Hematopoietic multipotent progenitor cell treated with erythropoietin and hydrocortisone succinate and interleukin-3 and kit ligand, for 15 days (in vitro differentiated cells): ENCODE measurements around the gene PDE7B.

Experiments
- DNase-seq: peaks from one replicate; pipeline ENCODE4 v3.0.0-alpha.2; 2015; ENCODE audit warnings: low spot score

The PDE7B gene

DNA sequence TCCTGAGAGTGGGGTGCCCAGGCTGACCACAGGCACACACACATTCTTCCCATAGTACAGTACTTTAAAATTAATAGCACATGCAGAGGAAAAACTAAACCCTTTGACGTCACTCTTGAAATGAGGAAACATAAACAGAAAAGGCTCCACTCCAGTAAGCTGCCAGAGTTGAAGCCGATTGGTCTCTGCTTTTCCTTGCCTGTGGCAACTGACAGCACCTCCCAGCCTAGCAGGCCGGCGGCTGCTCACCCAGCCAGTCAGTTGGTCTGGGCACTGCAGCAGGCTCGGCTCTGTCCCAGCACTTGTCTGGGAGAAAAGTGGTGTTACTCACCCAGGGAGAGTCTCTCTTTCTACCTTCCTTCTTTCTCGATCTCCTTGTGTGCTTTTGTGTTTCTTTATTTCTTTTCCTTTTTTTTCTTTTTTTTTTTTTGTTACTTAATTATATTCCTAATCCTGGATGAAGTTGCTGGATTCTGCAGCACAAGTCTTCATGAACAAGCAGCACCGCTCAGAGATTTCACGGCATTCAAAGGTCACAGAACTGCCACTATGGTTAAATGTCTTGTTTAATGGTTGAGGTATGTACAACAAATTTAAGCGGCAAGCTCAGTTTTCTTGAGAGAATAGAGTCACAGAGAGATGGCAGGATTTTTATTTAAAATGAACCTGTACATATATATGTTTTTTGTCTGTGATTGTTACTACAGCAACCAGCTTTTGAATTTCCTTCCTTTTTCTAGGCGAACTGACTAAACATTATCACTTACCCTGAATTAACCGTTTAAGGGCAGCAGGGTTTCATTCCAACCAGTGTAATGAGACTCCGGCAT, at the start of gene PDE7B:
PDE7B (plus strand) TSS at position 260 of the 830 bp plus-strand sequence.
- DNase-seq, result no peak

GRCh38 chr6:135801755-135802465, 49.6 kb upstream of the PDE7B start:
- no peak for DNase-seq

DNA sequence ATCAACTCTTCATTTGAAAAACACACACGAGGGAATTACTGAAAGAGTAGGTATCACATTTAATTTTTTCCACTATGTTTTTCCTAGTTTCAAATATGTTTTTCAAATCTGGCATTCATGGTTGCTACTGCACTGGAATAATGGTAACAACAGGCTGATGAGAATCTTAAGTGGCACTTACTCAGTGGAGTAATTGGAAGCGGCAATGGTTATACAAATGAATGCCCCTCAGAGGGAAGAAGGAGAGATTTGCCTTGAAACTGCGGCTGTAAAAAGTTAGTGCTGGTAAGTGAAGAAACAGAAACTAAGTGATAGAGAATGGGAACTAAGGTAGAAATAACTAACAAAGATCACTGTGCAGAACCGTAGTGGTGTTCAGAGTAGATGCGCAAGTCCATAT, 41.0 kb upstream of the PDE7B start:
- DNase-seq, result no peak

- DNase-seq, result no peak
Measured at GRCh38 chr6:135811170-135811569, 40.3 kb upstream of the PDE7B start.

DNA sequence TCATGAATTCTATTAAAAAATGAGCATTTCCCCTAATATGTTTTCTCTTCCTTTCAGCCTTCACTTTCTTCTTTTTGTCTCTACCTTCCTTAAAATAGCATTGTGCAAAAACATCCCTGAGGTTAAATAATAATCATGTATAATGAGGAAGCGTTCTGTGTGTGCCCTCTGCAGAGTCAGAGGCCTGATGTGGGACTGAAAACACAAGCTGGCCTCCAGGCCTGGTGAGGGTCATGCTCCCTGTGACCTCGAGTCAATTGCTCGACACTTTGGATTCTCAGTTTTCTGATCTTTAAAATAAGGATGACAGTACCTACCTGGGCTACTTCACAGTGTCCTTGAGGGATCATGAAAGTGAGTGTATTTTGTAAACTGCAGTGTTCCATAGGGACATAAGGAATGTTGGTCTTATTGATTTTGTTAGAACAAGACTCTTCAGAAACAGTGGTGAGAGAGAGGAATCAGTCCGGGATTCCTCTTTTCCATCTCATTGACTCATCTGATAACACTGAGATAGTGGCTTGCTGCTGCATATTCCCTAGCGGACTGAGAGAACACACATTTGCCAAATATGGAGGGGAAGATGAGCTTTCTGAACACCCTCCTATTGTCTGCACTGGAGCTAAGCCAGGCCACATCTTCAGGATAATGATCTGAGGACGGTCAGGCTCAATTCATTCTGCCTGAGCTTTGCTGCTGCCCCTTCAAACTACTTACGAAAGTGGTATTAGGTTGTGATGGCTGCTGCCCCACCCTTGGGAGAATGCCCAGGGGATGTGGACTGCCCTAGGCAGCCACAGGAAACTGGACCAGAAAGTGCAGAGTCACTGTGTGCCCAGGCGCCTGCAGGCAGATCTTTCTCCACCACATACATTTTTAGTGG, 39.6 kb upstream of the PDE7B start:
- DNase-seq, result no peak

DNA sequence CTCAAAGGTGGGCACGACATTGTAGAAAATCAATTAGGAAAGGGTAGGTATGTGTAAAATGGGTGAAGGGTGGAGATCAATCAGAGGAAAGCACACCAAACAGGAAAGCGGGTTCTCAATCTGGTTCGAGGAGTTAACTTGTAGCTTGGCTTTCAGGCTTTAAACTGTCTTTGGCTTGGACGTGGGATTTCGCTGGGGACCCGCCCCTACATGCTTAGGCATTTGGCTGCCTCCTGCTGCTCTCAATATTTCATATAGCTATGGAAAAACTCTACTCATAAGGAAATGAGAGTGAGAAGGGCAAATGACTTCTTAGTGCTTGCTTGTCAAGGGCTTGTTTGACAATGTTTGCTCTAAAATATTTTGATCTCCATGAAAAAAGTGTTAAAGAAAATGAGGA, 38.1 kb upstream of the PDE7B start:
- DNase-seq, result no peak

GRCh38 chr6:135814043-135814442, 37.5 kb upstream of the PDE7B start:
- DNase-seq, result no peak

- no peak for DNase-seq
Measured at GRCh38 chr6:135815216-135815615, 36.3 kb upstream of the PDE7B start.

DNA sequence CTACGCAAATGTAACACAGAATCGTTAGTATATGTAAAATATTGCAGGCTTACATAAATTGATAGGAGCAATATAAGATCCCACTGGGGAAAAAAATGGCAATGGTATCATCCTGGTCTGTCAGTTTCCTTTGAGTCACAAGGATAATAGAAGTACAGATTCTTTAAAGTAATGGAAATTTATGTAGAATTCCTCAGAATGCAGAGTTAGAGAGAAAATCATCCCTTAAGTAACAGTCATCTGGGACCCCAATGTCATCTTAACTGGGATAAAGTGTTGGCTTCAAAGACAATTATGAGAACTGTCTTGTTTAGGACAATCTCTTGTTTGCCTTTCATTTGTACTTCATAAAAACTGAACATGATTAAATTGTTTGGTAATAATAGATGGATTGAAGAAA, 34.5 kb upstream of the PDE7B start:
- DNase-seq, result no peak

DNA sequence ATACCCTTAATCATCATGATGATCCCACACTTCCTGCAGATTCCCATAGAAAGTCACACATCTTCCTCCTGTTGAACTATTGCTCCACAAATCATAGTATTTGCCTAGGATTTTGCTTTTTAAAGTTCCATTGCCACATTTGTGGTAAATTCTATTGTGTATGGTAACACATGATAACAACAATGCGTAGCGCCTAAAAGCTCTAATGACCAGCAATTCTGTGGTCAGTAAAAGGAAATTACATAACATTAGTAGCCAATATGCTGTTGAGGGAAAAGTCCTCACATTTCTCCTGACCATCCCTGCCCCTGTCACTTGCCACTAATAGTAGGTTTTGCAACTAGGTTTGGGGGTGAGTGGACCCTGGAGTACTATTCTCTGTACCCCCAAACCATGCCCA, 31.8 kb upstream of the PDE7B start:
- DNase-seq, result no peak

- no peak for DNase-seq
Measured at GRCh38 chr6:135820340-135820739, 31.2 kb upstream of the PDE7B start.

DNA sequence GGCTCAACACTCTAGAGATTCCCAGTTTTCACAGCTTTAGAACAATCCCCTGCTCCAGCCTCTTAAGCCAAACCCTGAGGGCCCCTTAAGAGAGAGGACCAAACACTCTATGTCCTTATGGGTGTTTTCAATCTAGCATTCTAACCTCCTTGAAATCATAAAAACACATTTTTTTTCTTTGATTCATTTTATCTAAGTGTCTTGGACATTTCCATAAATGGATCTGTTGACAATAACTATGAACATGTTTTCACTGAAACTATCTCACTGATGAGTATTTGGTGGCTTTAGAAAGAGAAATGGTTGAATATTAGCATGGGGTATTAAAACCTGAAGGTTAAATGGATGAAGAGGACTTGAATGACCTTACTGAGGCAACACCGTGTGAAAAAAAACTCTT, 27.6 kb upstream of the PDE7B start:
- DNase-seq, result no peak

DNA sequence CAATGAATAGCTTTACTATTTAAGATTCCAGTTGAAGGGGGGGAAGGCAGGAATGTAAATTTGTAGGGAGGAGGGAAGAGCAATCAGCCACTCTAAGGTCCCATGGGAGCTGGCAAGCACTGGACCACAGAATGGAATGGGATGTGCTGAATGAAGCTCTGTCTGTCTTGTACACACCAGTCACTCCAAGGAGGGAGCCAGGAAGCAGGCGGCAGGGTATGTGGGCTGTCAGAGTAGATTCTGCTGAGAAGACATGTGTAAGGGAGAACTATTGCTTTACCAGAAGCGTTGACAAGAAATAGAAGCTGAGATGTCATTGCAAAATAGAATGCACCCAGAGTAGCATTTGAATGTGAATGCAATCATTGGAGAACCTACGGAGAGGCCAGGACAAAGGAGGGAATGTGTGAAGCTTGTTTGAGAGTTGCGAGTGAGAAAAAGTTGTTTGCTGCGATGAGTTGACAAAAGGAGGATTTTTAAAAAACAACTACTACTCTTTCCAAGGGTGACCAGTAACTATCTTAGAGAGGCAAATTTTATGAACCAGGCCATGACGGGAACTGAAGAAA, 25.2 kb upstream of the PDE7B start:
- no peak for DNase-seq

- DNase-seq, result no peak
Measured at GRCh38 chr6:135828021-135828420, 23.5 kb upstream of the PDE7B start.

GRCh38 chr6:135830452-135830881, 21.0 kb upstream of the PDE7B start:
- no peak for DNase-seq

DNA sequence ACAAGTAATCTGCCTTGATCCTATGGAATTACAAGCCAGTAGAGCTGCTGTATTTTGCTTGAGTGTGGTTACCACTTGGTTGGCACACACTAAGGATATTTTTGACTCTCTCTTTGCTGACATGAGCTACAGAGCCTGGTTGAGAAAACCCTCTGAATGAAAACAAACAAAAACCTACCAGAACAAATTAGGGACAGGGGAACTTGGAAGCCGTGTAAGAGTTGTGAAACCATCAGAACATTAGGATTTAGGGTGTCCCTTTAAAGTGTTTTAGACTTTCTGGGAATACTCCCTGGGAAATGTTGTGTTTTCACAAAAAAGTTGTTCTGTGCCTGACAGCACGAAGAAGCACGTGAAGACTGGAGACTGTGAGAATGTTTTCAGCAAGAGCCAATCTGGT, 20.5 kb upstream of the PDE7B start:
- DNase-seq, result no peak

DNA sequence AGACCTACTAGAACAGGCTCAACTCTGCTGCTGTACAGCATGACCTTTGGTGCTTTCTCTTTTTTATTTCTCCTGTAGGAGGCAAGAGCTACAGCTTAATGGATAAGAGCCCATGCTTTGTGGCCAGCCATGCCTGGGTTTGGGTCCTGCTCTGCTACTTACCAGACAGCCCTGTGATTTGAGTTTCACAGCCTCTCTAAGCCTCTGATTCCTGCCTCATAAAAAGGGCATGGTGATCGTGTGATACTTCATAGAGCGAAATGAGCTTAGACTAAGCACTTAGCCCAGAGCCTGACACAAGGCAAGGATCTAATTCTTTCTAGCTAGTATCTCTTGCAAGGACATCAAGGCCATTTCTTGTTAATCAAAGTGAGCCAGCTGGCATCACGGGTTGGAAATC, 19.3 kb upstream of the PDE7B start:
- DNase-seq, result no peak

DNA sequence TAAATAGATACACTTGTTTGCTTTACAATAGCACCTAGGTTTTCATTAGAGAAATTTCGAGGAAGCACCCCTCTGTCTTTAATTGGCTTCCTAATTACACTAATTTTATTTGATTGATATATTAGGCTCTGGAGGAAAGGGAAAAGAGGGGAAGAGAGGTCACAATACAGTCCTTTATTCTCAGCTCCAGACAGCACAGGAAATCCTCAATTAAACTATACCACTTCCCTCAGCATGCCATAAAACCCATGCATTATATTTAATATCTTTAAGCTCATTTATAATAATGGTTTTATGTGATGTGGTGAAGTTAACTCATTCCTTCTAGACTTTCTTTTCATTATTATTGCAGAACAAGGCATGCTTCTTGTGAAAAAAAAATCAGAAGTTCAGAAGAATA, 17.7 kb upstream of the PDE7B start:
- DNase-seq, result no peak

- DNase-seq, result no peak
Measured at GRCh38 chr6:135837735-135838449, 13.6 kb upstream of the PDE7B start.

GRCh38 chr6:135839121-135839520, 12.4 kb upstream of the PDE7B start:
- no peak for DNase-seq

DNA sequence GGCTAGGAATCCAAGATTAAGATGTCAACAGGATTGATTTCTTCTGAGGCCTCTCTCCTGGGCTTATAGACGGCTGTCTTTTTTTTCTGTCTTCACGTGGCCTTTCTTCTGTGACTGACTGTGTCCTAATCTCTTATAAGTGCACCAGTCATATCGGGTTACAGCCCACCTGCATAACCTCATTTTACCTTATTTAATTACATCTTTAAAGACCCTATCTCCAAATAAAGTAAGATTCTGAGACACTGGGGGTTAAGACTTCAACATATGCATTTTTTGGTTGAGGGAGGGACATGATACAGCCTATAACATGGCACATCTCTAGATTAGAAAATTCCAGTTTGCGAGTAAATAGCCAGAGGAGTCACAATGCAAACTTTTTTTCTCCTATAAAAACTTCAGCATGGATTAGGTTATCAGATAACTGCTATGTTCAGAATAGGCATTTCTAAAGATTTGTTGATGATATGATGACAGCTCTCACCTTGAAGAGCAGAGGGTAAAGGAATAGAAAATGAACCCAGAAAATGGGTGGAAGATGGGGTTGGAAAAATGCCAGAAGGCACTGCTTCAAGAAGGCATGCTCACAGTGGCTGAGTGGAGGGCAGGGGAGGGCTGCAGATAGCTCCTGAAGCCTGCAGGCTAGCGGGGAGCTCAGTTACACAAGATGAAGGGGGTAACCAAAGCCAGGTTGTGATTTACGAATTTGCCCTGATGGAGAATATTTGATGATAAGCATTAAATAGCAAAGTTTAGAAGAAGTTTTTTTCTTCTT, 8.7 kb upstream of the PDE7B start:
- no peak for DNase-seq
